Measurements from ENCODE around the gene GSK3B.

The GSK3B gene

DNA sequence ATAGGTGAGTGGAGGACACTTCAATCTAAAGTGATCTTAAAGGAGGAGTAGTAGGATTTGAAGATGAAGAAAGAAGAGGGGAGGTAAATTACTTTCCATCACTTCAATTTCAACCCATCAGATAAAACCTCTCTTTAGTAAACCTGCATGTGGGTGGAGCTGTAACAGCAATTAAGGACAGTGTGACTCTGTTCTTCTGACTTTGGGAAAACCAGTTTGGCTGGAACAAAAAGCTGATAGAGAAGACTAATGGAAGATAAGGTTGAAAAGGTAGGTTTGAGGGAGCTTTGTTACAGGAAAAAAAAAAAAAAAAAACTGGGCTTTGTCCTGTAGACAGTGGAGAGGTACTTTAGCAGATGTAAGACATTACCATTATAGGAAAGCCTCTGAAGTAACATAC, 4.5 kb upstream of the GSK3B start:
- DNase-seq, result no peak

GRCh38 chr3:120095979-120096426, 1.8 kb upstream of the GSK3B start:
- DNase-seq, result no peak

DNA sequence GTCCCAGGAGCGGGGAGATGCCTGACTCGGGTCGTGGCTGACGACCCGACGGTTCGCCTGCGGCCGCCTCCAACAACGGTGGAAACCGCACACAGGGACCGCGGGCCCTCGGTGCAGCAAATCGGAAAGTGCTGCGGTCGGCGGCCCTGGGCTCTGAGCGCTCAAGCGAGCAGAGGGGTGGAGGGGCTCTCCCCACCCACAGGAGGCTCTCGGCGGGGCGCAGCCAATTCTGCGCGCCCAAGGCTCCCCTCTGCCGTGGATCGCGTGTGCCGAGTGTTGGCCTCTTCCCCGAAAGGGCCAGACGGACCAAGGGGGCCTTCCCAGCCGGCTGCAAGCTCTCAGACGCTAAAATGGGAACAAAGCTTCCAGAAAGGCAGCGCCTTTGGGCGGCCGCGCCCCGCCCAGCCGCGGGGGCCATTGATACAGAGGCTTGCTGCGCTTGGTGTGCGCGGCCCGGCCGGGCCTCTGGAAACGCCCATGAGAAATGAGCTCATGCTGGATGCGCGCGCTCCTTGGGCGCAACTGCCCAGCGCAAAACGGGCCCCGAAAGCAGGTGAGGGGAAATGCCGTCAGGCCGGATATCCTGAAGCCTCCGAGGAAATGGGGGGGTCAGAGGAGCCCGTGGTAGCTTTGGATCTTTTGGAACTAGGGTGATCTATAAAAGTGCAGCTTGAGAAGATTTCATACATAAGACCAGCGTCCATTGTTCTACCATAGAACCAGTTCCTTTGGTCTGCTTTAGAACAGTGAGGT, 1.2 kb upstream of the GSK3B start:
- peak in 56 of 58 donors; percentile 31 to 90 (median 75) for DNase-seq

DNA sequence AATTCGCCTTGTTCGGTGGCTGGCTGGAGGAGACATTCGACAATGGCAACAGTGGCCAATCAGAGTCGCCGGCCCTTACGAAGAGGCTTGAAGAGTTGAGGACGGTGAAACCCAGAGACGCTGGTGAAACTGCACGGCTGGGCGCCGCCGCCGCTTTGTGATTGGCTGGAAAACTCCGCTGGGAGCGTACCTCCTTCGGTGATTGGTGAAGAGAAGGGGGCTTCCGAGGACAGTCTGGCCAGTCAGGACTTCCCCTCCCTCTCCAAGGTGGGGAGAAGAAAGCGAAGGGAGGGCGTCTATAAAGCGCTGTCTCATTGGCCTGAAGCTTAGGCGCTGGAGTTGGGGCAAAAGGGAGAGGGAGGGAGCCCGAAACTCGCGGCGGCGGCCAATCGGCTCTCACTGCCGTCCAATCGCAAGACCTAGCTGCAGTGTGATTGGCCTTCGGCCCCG, 554 bp upstream of the GSK3B start:
- DNase-seq, result peak; percentile 97 to 100 (median 100)

DNA sequence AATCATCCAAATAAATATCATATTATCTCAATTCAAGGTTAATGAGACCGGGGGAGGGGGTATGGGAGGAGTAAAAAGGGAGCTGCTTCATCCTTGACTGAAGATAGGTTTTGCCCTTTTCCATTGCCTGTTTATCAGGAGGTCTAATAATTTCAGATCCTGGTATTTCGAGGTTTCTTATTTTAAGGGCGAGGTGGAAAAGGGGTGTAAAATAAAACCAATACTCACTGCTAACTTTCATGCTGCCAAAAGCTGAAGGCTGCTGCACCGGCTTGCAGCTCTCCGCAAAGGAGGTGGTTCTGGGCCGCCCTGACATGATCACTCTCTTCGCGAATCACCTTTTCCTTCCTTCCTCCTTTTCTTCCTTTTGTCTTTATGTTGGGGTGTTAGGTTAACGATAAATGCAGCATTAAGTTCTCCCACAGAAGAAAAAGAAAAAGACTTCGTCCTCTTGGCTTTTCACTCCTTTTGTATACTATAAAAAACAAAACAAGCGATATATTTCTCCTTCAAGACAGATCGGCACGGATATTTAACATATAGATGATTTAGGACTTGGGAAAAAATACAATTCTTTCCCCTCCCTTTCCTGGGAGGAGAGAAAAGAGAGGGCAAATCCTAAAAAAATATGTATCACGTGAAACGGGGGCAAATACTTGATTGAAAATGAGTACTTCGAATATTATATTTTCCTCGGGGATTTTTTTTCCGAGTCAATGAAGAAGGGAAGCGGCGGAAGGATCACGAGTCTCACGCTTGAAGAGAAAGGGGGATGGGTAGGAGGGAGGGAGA, 932 bp downstream of the GSK3B start:
- DNase-seq, result peak in 8 of 58 donors; percentile 0 to 4 (median 2)

GRCh38 chr3:120092474-120092873, 1.8 kb downstream of the GSK3B start:
- DNase-seq, result no peak

- DNase-seq, result no peak
Measured at GRCh38 chr3:120090422-120090821, 3.8 kb downstream of the GSK3B start.

DNA sequence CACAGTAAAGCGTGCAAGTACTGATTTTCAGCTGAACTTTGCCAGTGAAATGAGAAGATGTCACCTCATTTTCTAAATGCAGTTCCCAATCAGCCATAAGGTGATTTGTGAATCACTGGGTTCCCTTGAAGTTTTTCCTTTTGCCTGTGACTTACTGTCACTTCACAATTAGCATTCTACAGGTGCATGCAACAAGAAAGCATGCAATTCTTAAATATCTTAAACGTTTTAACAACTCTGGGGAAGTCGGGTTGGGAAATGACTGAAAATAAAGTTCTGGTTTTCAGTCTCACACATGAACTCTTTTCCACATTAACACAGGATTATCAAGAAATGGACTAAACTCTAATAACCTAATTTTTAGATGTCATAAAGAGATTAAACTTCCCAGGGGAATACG, 5.2 kb downstream of the GSK3B start:
- no peak for DNase-seq

DNA sequence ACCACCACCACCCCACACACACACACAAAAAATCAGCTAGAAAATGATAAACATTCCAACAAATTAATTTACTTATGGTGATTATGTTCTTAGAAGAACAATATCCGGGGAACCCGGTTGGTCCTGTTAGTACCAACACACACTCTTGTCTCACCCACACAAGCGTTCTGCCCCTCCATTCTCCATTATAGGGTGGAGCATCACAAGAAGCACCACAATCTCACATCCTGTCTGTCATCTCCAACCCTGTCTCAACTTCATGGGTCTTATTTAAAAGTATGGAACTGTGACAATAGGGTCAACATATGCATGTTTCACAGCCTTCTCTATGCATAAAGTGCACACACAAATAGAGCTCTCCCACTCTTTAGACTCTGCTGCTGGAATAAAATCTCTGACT, 5.6 kb downstream of the GSK3B start:
- no peak for DNase-seq

DNA sequence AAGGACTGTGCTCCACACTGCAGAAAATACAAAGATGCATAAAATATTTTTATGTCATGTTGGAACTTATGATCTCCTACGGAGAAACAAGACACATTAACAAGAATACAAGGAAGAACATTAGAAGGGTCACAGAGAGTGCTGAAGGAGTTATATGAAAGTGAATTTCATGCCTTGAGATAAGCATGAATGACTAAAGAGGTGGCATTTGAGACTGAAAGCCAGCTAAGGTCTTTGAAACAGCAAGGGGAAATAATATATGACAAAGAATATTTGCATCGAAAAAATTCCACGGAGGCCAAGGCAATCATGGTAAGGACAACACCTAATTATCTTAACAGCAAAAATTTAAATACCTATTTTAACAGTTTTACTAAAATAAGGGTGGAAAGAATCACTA, 12.5 kb downstream of the GSK3B start:
- no peak for DNase-seq

- no peak for DNase-seq
Measured at GRCh38 chr3:120080836-120081235, 13.4 kb downstream of the GSK3B start.

DNA sequence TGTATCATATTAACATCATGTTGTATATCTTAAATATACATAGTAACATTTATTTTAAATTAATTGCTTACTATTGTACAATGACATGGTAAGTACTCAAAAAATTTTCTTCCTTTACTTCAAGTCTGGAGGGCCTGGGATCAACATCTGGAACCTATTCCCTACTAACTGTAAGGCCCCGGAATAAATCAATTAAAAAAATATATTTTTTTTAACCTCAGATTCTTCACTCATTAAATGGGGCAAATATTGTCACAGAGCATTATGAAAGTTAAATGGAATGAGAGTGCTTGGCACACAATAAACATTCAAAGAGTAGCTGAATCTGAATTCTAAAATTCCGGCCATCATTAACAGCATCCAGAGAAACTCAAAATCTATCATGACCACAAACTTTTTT, 16.5 kb downstream of the GSK3B start:
- no peak for DNase-seq

DNA sequence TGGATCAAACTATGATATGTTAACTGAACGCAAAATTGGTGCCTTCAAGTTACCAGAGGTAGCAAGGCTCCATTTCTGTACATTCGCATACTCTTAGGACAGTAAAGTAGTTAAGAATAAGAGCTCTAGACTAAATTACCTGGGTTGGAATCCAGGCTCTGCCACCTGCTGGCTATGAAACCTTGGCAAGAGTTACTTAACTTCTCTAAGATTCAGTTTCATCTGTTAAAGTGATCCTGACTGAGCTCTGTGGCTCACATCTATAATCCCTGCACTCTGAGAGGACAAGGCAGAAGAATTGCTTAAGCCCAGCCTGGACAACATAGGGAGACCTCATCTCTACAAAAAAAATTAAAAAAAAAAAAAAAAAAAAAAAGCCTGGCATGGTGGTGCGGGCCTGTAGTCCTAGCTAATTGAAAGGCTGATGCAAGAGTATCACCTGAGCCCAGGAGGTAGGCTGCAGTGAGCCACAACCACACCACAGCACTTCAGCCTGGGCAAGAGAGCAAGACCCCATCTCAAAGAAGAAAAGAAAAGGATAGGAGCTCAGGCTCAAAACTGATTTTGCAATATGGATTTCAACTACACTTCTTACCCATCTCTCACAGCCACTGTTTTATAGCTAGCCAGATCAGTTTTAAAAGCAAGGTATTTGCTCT, 21.3 kb downstream of the GSK3B start:
- no peak for DNase-seq

- DNase-seq, result no peak
Measured at GRCh38 chr3:120071259-120071658, 23.0 kb downstream of the GSK3B start.

- DNase-seq, result no peak
Measured at GRCh38 chr3:120070263-120070981, 23.8 kb downstream of the GSK3B start.

- no peak for DNase-seq
Measured at GRCh38 chr3:120067083-120067482, 27.2 kb downstream of the GSK3B start.

GRCh38 chr3:120066634-120067033, 27.6 kb downstream of the GSK3B start:
- no peak for DNase-seq

GRCh38 chr3:120064641-120065040, 29.6 kb downstream of the GSK3B start:
- DNase-seq, result no peak

GRCh38 chr3:120062474-120062873, 31.8 kb downstream of the GSK3B start:
- no peak for DNase-seq

- no peak for DNase-seq
Measured at GRCh38 chr3:120059081-120059864, 35.0 kb downstream of the GSK3B start.

DNA sequence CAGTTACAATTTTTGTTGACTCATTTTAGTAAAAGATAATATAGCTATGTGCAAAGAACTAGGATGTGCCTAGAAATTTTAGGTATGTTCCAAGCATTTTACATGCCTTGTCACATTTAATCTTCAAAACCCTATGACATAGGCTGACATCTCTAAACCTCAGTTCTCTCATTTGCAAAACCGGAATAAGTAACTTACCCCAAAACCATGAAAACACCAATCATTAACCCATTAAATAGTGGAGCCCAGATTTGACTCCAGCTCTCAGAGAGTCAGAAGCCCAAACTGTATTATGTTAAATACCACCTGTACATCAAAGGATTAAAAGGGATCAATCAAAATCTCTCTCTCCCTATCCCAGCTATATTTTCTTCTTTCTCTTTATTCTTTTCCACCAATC, 36.6 kb downstream of the GSK3B start:
- DNase-seq, result no peak

All from anterior cingulate cortex (tissue), 58 donors.